Endodermal cell (in vitro differentiated cells): ENCODE measurements around the gene C13orf46. TPM values are rescaled to one million over a fixed set of nuclear protein-coding genes. Genes with fewer than 3 reads are reported as not detected.

ENCODE experiments used
- DNase-seq: peaks from one replicate; pipeline ENCODE4 v3.0.0-alpha.2; 2017
- H3K27ac ChIP-seq: 2 replicates; pipeline ENCODE4 v1.5.1; 2013; ENCODE audit warnings: mild to moderate bottlenecking, low read depth, low read length, moderate library complexity
- H3K27me3 ChIP-seq: 2 replicates; pipeline ENCODE4 v1.6.1; 2013; ENCODE audit warnings: mild to moderate bottlenecking, low read length, moderate library complexity; ENCODE audit not compliant: insufficient read depth, control insufficient read depth, poor library complexity, severe bottlenecking
- H3K36me3 ChIP-seq: 2 replicates; pipeline ENCODE4 v1.7.0; 2013; ENCODE audit warnings: mild to moderate bottlenecking, low read length, moderate library complexity; ENCODE audit not compliant: control insufficient read depth, insufficient read depth
- H3K4me1 ChIP-seq: one replicate; pipeline ENCODE4 v1.7.0; 2013; ENCODE audit warnings: low read length; ENCODE audit not compliant: control insufficient read depth, insufficient read depth
- H3K4me3 ChIP-seq: 2 replicates; pipeline ENCODE4 v1.5.1; 2013; ENCODE audit warnings: mild to moderate bottlenecking, low read length, moderate library complexity
- H3K9ac ChIP-seq: 2 replicates; pipeline ENCODE4 v1.6.1; 2013; ENCODE audit warnings: mild to moderate bottlenecking, low read length, moderate library complexity; ENCODE audit not compliant: poor library complexity, severe bottlenecking; ENCODE audit errors: extremely low read depth
- H3K9me3 ChIP-seq: 2 replicates; pipeline ENCODE4 v1.6.1; 2013; ENCODE audit warnings: mild to moderate bottlenecking, low read length, moderate library complexity; ENCODE audit not compliant: control insufficient read depth
- H3K27ac Mint-ChIP-seq: 2 replicates; pipeline ENCODE4 v1.8.0; 2020; ENCODE audit warnings: mixed read lengths
- H3K27me3 Mint-ChIP-seq: 2 replicates; pipeline ENCODE4 v1.8.0; 2021; ENCODE audit warnings: mild to moderate bottlenecking, mixed read lengths; ENCODE audit not compliant: insufficient read depth
- H3K36me3 Mint-ChIP-seq: 2 replicates; pipeline ENCODE4 v1.8.0; 2020; ENCODE audit warnings: low read depth, mixed read lengths
- H3K4me1 Mint-ChIP-seq: 2 replicates; pipeline ENCODE4 v1.8.0; 2020; ENCODE audit warnings: mixed read lengths
- H3K4me3 Mint-ChIP-seq: 2 replicates; pipeline ENCODE4 v1.8.0; 2020; ENCODE audit warnings: mild to moderate bottlenecking, moderate library complexity, mixed read lengths
- H3K9me3 Mint-ChIP-seq: 2 replicates; pipeline ENCODE4 v1.8.0; 2020; ENCODE audit warnings: mild to moderate bottlenecking, mixed read lengths
- WGBS, 2 experiments: methylation state at CpG; one replicate each; pipeline versions ENCODE4 v1.1.5 to v1.1.7; 2013; ENCODE audit warnings: missing lambda C conversion rate in 2 of 2, mixed read lengths in 1 of 2; ENCODE audit not compliant: insufficient coverage in 1 of 2, insufficient read length in 1 of 2; 5-methylcytosine and 5-hydroxymethylcytosine counted together
- total RNA-seq, 2 donors: library from RNA; stranded (reverse); fragmentation: NEBNext Ultra II Directional in 1 of 2; extraction: Animal tissue kit (Norgen Biotek cat#: 25700) in 1 of 2; gene quantifications; 2 replicates in 1 of 2; 3 replicates in 1 of 2; pipeline ENCODE4 v1.2.1, GENCODE V29; 2021
- TF ChIP-seq, protein P1 (sequence below): fragments of 200-600 bp; sonication (generic); conservative IDR thresholded peaks from 2 replicates; pipeline ENCODE4 v1.5.0; 2021; ENCODE audit warnings: antibody characterized with exemption, mild to moderate bottlenecking

The C13orf46 gene
- total RNA-seq, 2 donors from 2014 or later = 0.20 to 0.27 TPM

DNA sequence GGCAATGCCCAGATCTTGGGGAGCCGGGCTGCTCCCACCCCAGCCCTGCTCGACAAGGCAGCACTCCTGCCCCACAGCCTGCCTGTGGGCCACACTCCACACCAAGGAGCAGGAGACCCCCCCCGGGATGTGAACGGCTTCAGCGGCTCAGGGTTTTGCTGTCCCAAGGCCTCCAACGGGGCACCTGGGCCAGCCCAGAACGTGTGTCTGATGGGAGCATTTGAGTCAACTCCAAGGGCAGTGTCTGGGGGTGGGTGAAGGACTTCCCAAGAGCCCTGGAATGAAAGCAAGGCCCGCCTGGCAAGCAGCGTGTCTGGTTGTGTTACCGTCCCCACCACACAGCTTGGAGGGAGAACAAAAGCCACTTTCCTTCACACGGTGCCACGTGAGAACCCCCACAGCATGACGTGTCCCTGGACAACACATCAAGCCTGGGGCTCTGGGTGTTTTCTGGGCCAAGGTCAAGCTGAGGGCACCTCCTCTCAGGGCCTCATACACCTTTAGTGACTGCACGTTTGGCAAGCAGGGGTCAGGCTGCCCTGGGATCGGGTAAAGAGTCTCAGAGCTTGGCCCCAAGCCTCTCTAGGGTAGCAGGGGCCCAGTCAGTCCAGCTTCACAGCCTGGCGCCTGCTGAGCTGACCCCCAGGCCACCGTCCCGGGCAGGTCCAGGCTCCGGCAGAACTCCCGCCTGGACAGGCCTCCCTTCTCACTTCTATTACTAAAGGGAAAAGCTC is 6.0 kb downstream of the C13orf46 start:
- no peaks in the 10 kb centered on the region for H3K36me3 Mint-ChIP-seq
- Histone ChIP-seq H3K9ac (no peak overlapping the region), H3K27me3 (no peaks in the 10 kb centered on the region), H3K9me3 (peaks cover 7% of the 10 kb centered on the region), H3K36me3 (no peaks in the 10 kb centered on the region), H3K27ac (no peak overlapping the region), H3K4me1 (peaks cover 2% of the 10 kb centered on the region), H3K4me3 (no peak overlapping the region)
- H3K4me1 Mint-ChIP-seq = peaks cover 5% of the 10 kb centered on the region
- 92 to 94% methylated on average over 18 to 20 of the region's 20 CpGs for WGBS, 2 experiments
- H3K27ac Mint-ChIP-seq = no peak overlapping the region
- no peak overlapping the region for H3K4me3 Mint-ChIP-seq
- no peaks in the 10 kb centered on the region for H3K27me3 Mint-ChIP-seq
- no peak for DNase-seq
- TF ChIP-seq, protein P1, sequence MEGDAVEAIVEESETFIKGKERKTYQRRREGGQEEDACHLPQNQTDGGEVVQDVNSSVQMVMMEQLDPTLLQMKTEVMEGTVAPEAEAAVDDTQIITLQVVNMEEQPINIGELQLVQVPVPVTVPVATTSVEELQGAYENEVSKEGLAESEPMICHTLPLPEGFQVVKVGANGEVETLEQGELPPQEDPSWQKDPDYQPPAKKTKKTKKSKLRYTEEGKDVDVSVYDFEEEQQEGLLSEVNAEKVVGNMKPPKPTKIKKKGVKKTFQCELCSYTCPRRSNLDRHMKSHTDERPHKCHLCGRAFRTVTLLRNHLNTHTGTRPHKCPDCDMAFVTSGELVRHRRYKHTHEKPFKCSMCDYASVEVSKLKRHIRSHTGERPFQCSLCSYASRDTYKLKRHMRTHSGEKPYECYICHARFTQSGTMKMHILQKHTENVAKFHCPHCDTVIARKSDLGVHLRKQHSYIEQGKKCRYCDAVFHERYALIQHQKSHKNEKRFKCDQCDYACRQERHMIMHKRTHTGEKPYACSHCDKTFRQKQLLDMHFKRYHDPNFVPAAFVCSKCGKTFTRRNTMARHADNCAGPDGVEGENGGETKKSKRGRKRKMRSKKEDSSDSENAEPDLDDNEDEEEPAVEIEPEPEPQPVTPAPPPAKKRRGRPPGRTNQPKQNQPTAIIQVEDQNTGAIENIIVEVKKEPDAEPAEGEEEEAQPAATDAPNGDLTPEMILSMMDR = no peak
- H3K9me3 Mint-ChIP-seq = no peaks in the 10 kb centered on the region

- Mint-ChIP-seq H3K4me3 (no peak overlapping the region), H3K27me3 (no peaks in the 10 kb centered on the region)
- WGBS, 2 experiments = 72 to 89% methylated on average over 2 to 8 of the region's 9 CpGs
Observed at GRCh38 chr13:113967206-113967720, 6.6 kb downstream of the C13orf46 start.

GRCh38 chr13:113965968-113966884 is 7.7 kb downstream of the C13orf46 start:
- H3K4me1 Mint-ChIP-seq = peaks cover 5% of the 10 kb centered on the region
- H3K27ac Mint-ChIP-seq = no peak overlapping the region
- no peak for DNase-seq
- no peaks in the 10 kb centered on the region for H3K36me3 ChIP-seq
- TF ChIP-seq, protein P1 = no peak
- no peak overlapping the region for H3K9ac ChIP-seq
- peaks cover 13% of the 10 kb centered on the region for H3K9me3 ChIP-seq
- H3K4me1 ChIP-seq = no peaks in the 10 kb centered on the region
- H3K27ac ChIP-seq = no peak overlapping the region
- H3K4me3 ChIP-seq = no peak overlapping the region
- no peaks in the 10 kb centered on the region for H3K27me3 ChIP-seq
- H3K27me3 Mint-ChIP-seq = no peaks in the 10 kb centered on the region
- no peaks in the 10 kb centered on the region for H3K36me3 Mint-ChIP-seq
- H3K9me3 Mint-ChIP-seq = no peaks in the 10 kb centered on the region
- 83 to 91% methylated on average over 5 of the region's 5 CpGs for WGBS, 2 experiments
- H3K4me3 Mint-ChIP-seq = no peak overlapping the region

More at GRCh38 chr13:113967206-113967720, 6.6 kb downstream of the C13orf46 start:
- H3K36me3 ChIP-seq = no peaks in the 10 kb centered on the region
- DNase-seq = no peak
- H3K27ac ChIP-seq = no peak overlapping the region
- no peaks in the 10 kb centered on the region for H3K36me3 Mint-ChIP-seq
- no peak overlapping the region for H3K9ac ChIP-seq
- H3K27me3 ChIP-seq = no peaks in the 10 kb centered on the region
- peaks cover 5% of the 10 kb centered on the region for H3K4me1 Mint-ChIP-seq
- no peak overlapping the region for H3K4me3 ChIP-seq
- H3K27ac Mint-ChIP-seq = no peak overlapping the region
- peaks cover 7% of the 10 kb centered on the region for H3K9me3 ChIP-seq
- H3K4me1 ChIP-seq = no peaks in the 10 kb centered on the region
- TF ChIP-seq, protein P1 = no peak
- H3K9me3 Mint-ChIP-seq = no peaks in the 10 kb centered on the region
